Spleen (tissue), 7 donors: ENCODE data around the gene NFYC.

ENCODE experiments used
- CTCF ChIP-seq, 11 experiments: fragments of 200-600 bp in 7 of 11; fragments of 450-650 bp in 4 of 11; sonication (generic) in 4 of 11; IDR thresholded peaks in 8 of 11; conservative IDR thresholded peaks in 3 of 11; 1 replicate in 7 of 11; 2 replicates in 4 of 11; pipeline versions ENCODE4 v1.4.0 to v1.8.0; 2016 to 2021; ENCODE audit warnings: antibody characterized with exemption in 11 of 11, inconsistent platforms in 4 of 11, mild to moderate bottlenecking in 1 of 11
- POLR2A ChIP-seq, 3 donors: fragments of 450-650 bp; IDR thresholded peaks; one replicate each; pipeline ENCODE4 v1.5.1; 2017; ENCODE audit warnings: antibody characterized with exemption in 3 of 3, mild to moderate bottlenecking in 1 of 3
- POLR2AphosphoS5 ChIP-seq, 3 donors: sonication (generic); formaldehyde crosslinking; IDR thresholded peaks; one replicate each; pipeline ENCODE4 v1.5.1; 2017; ENCODE audit warnings: antibody characterized with exemption in 3 of 3
- donor health status: DM: no; HTN: no; CAD: no; lungs with moderate emphysema.
- donor health status: DM: no; HTN: no; CAD: no.
- donor health status: DM: no; HTN: no; CAD: no.

- TF ChIP-seq CTCF (IDR thresholded peaks at IDR 0.05 in 8 of 11, conservative IDR thresholded peaks at IDR 0.05 in 3 of 11) (no peak), POLR2A (IDR thresholded peaks at IDR 0.05) (no peak), POLR2AphosphoS5 (IDR thresholded peaks at IDR 0.05) (no peak)
Measured at GRCh38 chr1:40796939-40797667, 105.6 kb downstream of the NFYC start.
